ENCODE data around the gene SDHAF3. TPM values are rescaled to one million over a fixed set of nuclear protein-coding genes. Genes with fewer than 3 reads are reported as not detected.
"Not testable (repeated sequence)": the region's sequence is repeated elsewhere in the genome, so short reads cannot be mapped to it uniquely, and the experiment has no call there.

Gene SDHAF3
- polyA plus RNA-seq, 3 donors, result 2.9 to 23.3 (median 23.2) TPM

DNA sequence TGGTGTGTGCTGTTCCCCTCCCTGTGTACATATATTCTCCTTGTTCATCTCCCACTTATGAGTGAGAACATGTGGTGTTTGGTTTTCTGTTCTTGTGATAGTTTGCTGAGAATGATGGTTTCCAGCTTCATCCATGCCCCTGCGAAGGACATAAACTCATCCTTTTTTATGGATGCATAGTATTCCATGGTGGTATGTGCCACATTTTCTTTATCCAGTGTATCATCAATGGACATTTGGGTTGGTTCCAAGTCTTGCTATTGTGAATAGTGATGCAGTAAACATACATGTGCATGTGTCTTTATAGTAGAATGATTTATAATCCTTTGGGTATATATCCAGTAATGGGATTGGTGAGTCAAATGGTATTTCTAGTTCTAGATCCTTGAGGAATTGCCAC lies 44.1 kb downstream of the SDHAF3 start:
- H3K9ac ChIP-seq (ENCODE audit: insufficient read depth, low read length, poor library complexity, severe bottlenecking); H3K27ac Mint-ChIP-seq; intact Hi-C loops (cut with micrococcal nuclease); H3K27me3 Mint-ChIP-seq (ENCODE audit: low read depth in 3 of 3); H2AFZ ChIP-seq (ENCODE audit: insufficient read depth, low read depth, low read length, poor library complexity, severe bottlenecking); H3K27ac ChIP-seq (ENCODE audit: low read depth in 1 of 2, low read length in 2 of 2); H3K4me1 Mint-ChIP-seq; H3K4me2 ChIP-seq (replicated peaks; ENCODE audit: extremely low read depth, low read length, poor library complexity, severe bottlenecking); H3K79me2 ChIP-seq (ENCODE audit: insufficient read depth, low read length); H3K4me3 ChIP-seq (replicated peaks in 1 of 3; ENCODE audit: low read depth in 2 of 3, low read length in 3 of 3); H3K4me1 ChIP-seq (ENCODE audit: control insufficient read depth in 1 of 2, insufficient read depth in 2 of 2, low read length in 2 of 2); H3K4me3 Mint-ChIP-seq; DNase-seq; H3K36me3 ChIP-seq (replicated peaks in 1 of 2; ENCODE audit: control insufficient read depth in 1 of 2, insufficient read depth in 2 of 2, low read length in 2 of 2); H3K27me3 ChIP-seq (ENCODE audit: control insufficient read depth in 2 of 2, insufficient read depth in 2 of 2, low read length in 2 of 2); H4K20me1 ChIP-seq (ENCODE audit: insufficient read depth, low read length): not testable (repeated sequence)
- 100% methylated on average over 1 of the region's 1 CpG for WGBS (ENCODE audit: insufficient coverage)
- peaks cover 5 to 17% of the 10 kb centered on the region in 2 donors for H3K9me3 ChIP-seq (replicated peaks in 1 of 2; ENCODE audit: control insufficient read depth in 1 of 2, insufficient read depth in 1 of 2, low read length in 2 of 2)
- Mint-ChIP-seq H3K9me3 (peaks cover 10 to 36% (median 20%) of the 10 kb centered on the region in 7 donors), H3K36me3 (peaks cover 13 to 28% of the 10 kb centered on the region in 2 donors)

DNA sequence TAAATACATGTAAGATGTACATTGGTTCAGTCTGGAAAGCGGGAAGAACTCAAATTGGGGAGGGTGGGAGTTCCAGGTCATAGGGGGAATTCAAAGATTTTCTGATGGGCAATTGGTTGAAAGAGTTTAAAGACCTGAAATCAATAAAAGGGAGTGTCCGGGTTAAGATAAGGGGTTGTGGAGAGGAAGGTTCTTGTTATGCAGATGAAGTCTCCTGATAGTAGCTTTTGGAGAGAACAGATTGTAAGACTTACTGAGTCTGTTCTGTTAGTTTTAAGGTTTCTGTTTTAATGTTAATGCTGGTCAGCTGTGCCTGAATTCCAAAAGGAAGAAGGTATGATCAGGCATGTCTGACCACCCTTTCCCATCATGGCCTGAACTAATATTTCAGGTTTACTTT lies 48.8 kb downstream of the SDHAF3 start:
- H3K4me1 ChIP-seq (ENCODE audit: control insufficient read depth in 1 of 2, insufficient read depth in 2 of 2, low read length in 2 of 2), result no peaks in the 10 kb centered on the region
- no peaks in the 10 kb centered on the region for H4K20me1 ChIP-seq (ENCODE audit: insufficient read depth, low read length)
- Mint-ChIP-seq H3K4me3 (no peak overlapping the region), H3K4me1 (peaks cover 3% of the 10 kb centered on the region), H3K27me3 (ENCODE audit: low read depth in 3 of 3) (no peaks in the 10 kb centered on the region), H3K36me3 (peaks cover 3 to 24% of the 10 kb centered on the region in 2 donors), H3K9me3 (peaks cover 2 to 27% (median 14%) of the 10 kb centered on the region in 7 donors), H3K27ac (peak overlapping the region in 1 of 7 donors; percentile 85)
- 100% methylated on average over 2 of the region's 2 CpGs for WGBS (ENCODE audit: insufficient coverage)
- no peaks in the 10 kb centered on the region for H3K79me2 ChIP-seq (ENCODE audit: insufficient read depth, low read length)
- no peak overlapping the region for H3K9ac ChIP-seq (ENCODE audit: insufficient read depth, low read length, poor library complexity, severe bottlenecking)
- no peak overlapping the region for H3K4me2 ChIP-seq (replicated peaks; ENCODE audit: extremely low read depth, low read length, poor library complexity, severe bottlenecking)
- H2AFZ ChIP-seq (ENCODE audit: insufficient read depth, low read depth, low read length, poor library complexity, severe bottlenecking), result no peak overlapping the region
- TF ChIP-seq, protein P1, sequence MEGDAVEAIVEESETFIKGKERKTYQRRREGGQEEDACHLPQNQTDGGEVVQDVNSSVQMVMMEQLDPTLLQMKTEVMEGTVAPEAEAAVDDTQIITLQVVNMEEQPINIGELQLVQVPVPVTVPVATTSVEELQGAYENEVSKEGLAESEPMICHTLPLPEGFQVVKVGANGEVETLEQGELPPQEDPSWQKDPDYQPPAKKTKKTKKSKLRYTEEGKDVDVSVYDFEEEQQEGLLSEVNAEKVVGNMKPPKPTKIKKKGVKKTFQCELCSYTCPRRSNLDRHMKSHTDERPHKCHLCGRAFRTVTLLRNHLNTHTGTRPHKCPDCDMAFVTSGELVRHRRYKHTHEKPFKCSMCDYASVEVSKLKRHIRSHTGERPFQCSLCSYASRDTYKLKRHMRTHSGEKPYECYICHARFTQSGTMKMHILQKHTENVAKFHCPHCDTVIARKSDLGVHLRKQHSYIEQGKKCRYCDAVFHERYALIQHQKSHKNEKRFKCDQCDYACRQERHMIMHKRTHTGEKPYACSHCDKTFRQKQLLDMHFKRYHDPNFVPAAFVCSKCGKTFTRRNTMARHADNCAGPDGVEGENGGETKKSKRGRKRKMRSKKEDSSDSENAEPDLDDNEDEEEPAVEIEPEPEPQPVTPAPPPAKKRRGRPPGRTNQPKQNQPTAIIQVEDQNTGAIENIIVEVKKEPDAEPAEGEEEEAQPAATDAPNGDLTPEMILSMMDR (IDR thresholded peaks at IDR 0.05), result no peak
- intact Hi-C loops (cut with micrococcal nuclease), result no loop called here
- no peak overlapping the region for H3K4me3 ChIP-seq (replicated peaks in 1 of 3; ENCODE audit: low read depth in 2 of 3, low read length in 3 of 3)
- peaks cover 0 to 16% of the 10 kb centered on the region in 2 donors for H3K9me3 ChIP-seq (replicated peaks in 1 of 2; ENCODE audit: control insufficient read depth in 1 of 2, insufficient read depth in 1 of 2, low read length in 2 of 2)
- H3K27me3 ChIP-seq (ENCODE audit: control insufficient read depth in 2 of 2, insufficient read depth in 2 of 2, low read length in 2 of 2), result no peaks in the 10 kb centered on the region
- no peak overlapping the region for H3K27ac ChIP-seq (ENCODE audit: low read depth in 1 of 2, low read length in 2 of 2)
- no peak for DNase-seq
- no peaks in the 10 kb centered on the region for H3K36me3 ChIP-seq (replicated peaks in 1 of 2; ENCODE audit: control insufficient read depth in 1 of 2, insufficient read depth in 2 of 2, low read length in 2 of 2)
